ENCODE data around the gene SRPK2.
"Not testable (repeated sequence)": the region's sequence is repeated elsewhere in the genome, so short reads cannot be mapped to it uniquely, and the experiment has no call there.

The SRPK2 gene

GRCh38 chr7:105376908-105377533 lies 11.7 kb downstream of the SRPK2 start:
- FAIRE-seq = no peak

GRCh38 chr7:105369944-105370343 lies 18.8 kb downstream of the SRPK2 start:
- FAIRE-seq = no peak

- FAIRE-seq = no peak
Measured at GRCh38 chr7:105367458-105367857, 21.3 kb downstream of the SRPK2 start.

GRCh38 chr7:105365541-105366534 lies 22.9 kb downstream of the SRPK2 start:
- FAIRE-seq = no peak

- no peak for FAIRE-seq
Measured at GRCh38 chr7:105364684-105365083, 24.0 kb downstream of the SRPK2 start.

- FAIRE-seq = not testable (repeated sequence)
Measured at GRCh38 chr7:105363657-105364056, 25.1 kb downstream of the SRPK2 start.

- not testable (repeated sequence) for FAIRE-seq
Measured at GRCh38 chr7:105362685-105363084, 26.0 kb downstream of the SRPK2 start.

- not testable (repeated sequence) for FAIRE-seq
Measured at GRCh38 chr7:105361995-105362394, 26.7 kb downstream of the SRPK2 start.

- not testable (repeated sequence) for FAIRE-seq
Measured at GRCh38 chr7:105360149-105360548, 28.6 kb downstream of the SRPK2 start.

- no peak for FAIRE-seq
Measured at GRCh38 chr7:105355701-105356100, 33.0 kb downstream of the SRPK2 start.

- no peak for FAIRE-seq
Measured at GRCh38 chr7:105354383-105354782, 34.3 kb downstream of the SRPK2 start.

- no peak for FAIRE-seq
Measured at GRCh38 chr7:105353752-105354328, 34.9 kb downstream of the SRPK2 start.

GRCh38 chr7:105352901-105353668 lies 35.6 kb downstream of the SRPK2 start:
- FAIRE-seq = no peak

GRCh38 chr7:105352018-105352612 lies 36.6 kb downstream of the SRPK2 start:
- no peak for FAIRE-seq

GRCh38 chr7:105350906-105351305 lies 37.8 kb downstream of the SRPK2 start:
- no peak for FAIRE-seq

- not testable (repeated sequence) for FAIRE-seq
Measured at GRCh38 chr7:105348177-105348576, 40.5 kb downstream of the SRPK2 start.

GRCh38 chr7:105346593-105347322 lies 42.0 kb downstream of the SRPK2 start:
- FAIRE-seq = no peak

GRCh38 chr7:105346138-105346537 lies 42.6 kb downstream of the SRPK2 start:
- FAIRE-seq = no peak

GRCh38 chr7:105345725-105346124 lies 43.0 kb downstream of the SRPK2 start:
- no peak for FAIRE-seq

- no peak for FAIRE-seq
Measured at GRCh38 chr7:105345003-105345402, 43.7 kb downstream of the SRPK2 start.
